H1 (cell line): ENCODE results near the gene LRRTM4.

ENCODE experiments used
- ASH2L ChIP-seq: fragments of 200-600, 300-600 bp; sonication (generic); IDR thresholded peaks from one replicate; pipeline ENCODE4 v1.7.1; 2017; ENCODE audit warnings: low read length
- CREB1 ChIP-seq: IDR thresholded peaks from 2 replicates; pipeline ENCODE4 v1.6.1; 2012; ENCODE audit warnings: inconsistent platforms
- EZH2 ChIP-seq: fragments of 200-600 bp; sonication (generic); IDR thresholded peaks from 2 replicates; pipeline ENCODE4 v1.7.1; 2012; ENCODE audit warnings: low read depth, mild to moderate bottlenecking, moderate library complexity, low read length, inconsistent platforms; ENCODE audit not compliant: severe bottlenecking
- POLR2AphosphoS5 ChIP-seq: IDR thresholded peaks from 2 replicates; pipeline ENCODE4 v1.6.1; 2011; ENCODE audit warnings: low read depth, low read length
- TF ChIP-seq, protein P1 (sequence below), 3 experiments: IDR thresholded peaks; 1 replicate in 2 of 3; 2 replicates in 1 of 3; pipeline versions ENCODE4 v1.5.1 to v1.6.1; 2011; ENCODE audit warnings: low read length in 3 of 3, mild to moderate bottlenecking in 3 of 3, inconsistent platforms in 2 of 3, low read depth in 1 of 3, moderate library complexity in 1 of 3; ENCODE audit not compliant: insufficient read depth in 1 of 3; ENCODE audit errors: control extremely low read depth in 1 of 3
- TF ChIP-seq, protein P2 (sequence below): IDR thresholded peaks from 2 replicates; pipeline ENCODE4 v1.6.1; 2012; ENCODE audit warnings: inconsistent platforms

DNA sequence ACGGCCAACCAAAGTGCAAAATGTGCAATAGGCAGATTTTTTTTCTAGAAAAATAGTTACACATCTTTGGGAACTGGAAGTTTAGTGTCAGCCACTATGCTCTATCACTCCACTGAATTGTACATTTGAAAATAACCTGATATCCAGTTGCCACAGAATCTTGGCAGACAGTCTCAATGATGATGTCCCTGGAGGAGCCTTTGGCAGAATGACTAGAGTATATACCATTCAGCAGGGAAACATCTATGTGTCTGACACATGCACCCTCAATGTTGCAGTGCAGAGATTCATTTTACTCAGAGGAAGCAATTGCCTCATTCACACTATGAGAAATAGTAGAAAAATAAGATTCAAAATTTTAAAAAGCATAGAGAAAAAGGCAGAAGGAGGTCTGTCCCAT is 475.8 kb downstream of the LRRTM4 start:
- no peak for TF ChIP-seq ASH2L
- TF ChIP-seq CREB1, result no peak
- no peak for TF ChIP-seq EZH2
- TF ChIP-seq POLR2AphosphoS5, result no peak
- TF ChIP-seq, protein P1, sequence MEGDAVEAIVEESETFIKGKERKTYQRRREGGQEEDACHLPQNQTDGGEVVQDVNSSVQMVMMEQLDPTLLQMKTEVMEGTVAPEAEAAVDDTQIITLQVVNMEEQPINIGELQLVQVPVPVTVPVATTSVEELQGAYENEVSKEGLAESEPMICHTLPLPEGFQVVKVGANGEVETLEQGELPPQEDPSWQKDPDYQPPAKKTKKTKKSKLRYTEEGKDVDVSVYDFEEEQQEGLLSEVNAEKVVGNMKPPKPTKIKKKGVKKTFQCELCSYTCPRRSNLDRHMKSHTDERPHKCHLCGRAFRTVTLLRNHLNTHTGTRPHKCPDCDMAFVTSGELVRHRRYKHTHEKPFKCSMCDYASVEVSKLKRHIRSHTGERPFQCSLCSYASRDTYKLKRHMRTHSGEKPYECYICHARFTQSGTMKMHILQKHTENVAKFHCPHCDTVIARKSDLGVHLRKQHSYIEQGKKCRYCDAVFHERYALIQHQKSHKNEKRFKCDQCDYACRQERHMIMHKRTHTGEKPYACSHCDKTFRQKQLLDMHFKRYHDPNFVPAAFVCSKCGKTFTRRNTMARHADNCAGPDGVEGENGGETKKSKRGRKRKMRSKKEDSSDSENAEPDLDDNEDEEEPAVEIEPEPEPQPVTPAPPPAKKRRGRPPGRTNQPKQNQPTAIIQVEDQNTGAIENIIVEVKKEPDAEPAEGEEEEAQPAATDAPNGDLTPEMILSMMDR (IDR thresholded peaks at IDR 0.05; ENCODE audit: control extremely low read depth in 1 of 3, insufficient read depth in 1 of 3, low read depth in 1 of 3, low read length in 3 of 3), result no peak
- TF ChIP-seq, protein P2, sequence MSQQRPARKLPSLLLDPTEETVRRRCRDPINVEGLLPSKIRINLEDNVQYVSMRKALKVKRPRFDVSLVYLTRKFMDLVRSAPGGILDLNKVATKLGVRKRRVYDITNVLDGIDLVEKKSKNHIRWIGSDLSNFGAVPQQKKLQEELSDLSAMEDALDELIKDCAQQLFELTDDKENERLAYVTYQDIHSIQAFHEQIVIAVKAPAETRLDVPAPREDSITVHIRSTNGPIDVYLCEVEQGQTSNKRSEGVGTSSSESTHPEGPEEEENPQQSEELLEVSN, result no peak
